Gastroesophageal sphincter (tissue), 3 donors: ENCODE measurements around the gene CAMK2B.

Experiments used
- EP300 ChIP-seq: sonication (generic); formaldehyde crosslinking; IDR thresholded peaks from one replicate; pipeline ENCODE4 v1.6.1; 2017; ENCODE audit warnings: antibody characterized with exemption, mild to moderate bottlenecking
- TF ChIP-seq, protein P1 (sequence below), 4 experiments: fragments of 200-600 bp in 2 of 4; fragments of 450-650 bp in 2 of 4; sonication (generic) in 1 of 4; IDR thresholded peaks; one replicate each; pipeline ENCODE4 v1.5.1; 2017 to 2019; ENCODE audit warnings: antibody characterized with exemption in 4 of 4, mild to moderate bottlenecking in 2 of 4, moderate library complexity in 2 of 4

GRCh38 chr7:44180631-44181030, 144.8 kb downstream of the CAMK2B start:
- TF ChIP-seq, protein P1, sequence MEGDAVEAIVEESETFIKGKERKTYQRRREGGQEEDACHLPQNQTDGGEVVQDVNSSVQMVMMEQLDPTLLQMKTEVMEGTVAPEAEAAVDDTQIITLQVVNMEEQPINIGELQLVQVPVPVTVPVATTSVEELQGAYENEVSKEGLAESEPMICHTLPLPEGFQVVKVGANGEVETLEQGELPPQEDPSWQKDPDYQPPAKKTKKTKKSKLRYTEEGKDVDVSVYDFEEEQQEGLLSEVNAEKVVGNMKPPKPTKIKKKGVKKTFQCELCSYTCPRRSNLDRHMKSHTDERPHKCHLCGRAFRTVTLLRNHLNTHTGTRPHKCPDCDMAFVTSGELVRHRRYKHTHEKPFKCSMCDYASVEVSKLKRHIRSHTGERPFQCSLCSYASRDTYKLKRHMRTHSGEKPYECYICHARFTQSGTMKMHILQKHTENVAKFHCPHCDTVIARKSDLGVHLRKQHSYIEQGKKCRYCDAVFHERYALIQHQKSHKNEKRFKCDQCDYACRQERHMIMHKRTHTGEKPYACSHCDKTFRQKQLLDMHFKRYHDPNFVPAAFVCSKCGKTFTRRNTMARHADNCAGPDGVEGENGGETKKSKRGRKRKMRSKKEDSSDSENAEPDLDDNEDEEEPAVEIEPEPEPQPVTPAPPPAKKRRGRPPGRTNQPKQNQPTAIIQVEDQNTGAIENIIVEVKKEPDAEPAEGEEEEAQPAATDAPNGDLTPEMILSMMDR (IDR thresholded peaks at IDR 0.05), result no peak
- no peak for TF ChIP-seq EP300
